T-helper 9 cell (primary cell): Measurements from ENCODE around the gene AFTPH.
"Not testable (repeated sequence)": the region's sequence is repeated elsewhere in the genome, so short reads cannot be mapped to it uniquely, and the experiment has no call there.

Experiments
- DNase-seq: peaks from one replicate; pipeline ENCODE4 v3.0.0-alpha.2; 2020

The AFTPH gene

DNA sequence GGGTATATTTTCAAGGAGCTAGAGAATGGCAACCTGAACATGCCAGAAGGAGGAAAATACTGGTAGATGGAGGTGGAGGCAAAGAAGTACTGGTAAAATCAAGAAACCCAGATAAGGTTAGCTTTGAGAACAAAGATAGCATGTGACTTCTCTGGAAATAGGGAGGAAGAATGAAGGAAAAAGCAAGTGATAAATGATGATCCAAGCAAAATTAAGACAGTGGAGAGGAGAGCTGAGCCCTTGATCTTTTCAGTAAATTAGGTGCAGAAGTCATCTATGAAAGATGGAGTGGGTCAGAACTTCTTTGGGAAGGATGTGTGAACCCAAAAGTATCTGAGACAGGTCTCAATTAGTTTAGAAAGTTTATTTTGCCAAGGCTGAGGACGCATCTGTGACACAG is 25.7 kb upstream of the AFTPH start:
- DNase-seq, result no peak

DNA sequence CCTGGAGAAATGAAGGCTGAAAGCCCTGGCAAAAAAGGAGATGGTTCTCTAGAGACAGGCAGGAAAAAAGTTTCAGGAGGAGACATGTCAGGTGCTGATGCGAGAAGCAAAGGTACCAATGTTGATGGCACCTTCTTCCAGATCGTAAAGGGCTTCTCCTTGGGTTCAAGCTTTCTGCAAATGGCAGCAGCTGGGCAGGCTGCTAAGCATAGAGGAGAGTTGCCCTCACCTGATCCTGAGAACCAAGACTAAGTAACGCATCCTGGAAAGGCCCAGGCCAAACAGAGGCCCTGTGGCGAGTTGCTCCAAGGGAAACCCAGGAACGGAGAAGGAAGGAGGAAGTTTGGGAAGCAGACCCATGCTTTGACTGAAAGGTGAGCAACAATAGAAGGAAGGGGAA is 23.6 kb upstream of the AFTPH start:
- no peak for DNase-seq

DNA sequence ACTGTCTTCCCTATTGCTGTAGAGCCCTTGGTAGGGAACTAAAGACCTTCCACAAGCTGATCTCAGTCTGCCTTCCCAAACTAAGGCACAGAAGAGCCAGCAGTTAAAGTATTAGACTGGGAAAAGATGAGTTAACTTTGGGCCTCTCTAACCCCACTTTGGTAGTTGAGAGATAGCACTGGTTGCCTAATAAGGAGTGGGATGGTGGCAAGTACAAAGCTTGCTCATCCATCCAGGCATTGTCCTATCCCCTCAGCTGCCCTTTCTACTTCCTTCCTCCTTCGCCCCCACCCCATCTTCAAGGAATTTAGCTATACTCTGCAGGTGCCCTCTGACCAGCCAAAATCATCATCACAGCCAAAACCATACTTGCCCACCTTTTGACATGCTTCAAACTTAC is 22.2 kb upstream of the AFTPH start:
- DNase-seq, result no peak

DNA sequence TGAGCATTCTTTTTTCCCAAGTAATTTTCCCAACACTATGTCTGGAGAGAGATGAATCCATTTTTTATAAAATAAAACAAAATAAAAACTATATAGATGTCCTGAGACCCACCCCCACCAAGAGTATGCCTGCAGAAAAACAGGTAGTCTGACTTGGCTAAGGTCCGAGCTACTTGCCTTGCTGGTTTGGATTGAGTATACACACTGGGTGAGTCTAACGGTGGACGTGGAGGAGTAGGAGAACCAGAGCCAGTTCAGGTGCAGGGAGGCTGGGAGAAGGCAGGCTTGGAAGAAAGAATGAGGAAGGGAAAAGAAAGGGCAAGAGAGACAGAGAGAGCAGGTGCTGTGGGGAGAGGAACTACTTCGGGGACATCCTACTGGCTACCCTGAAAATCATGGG is 21.3 kb upstream of the AFTPH start:
- DNase-seq, result no peak

DNA sequence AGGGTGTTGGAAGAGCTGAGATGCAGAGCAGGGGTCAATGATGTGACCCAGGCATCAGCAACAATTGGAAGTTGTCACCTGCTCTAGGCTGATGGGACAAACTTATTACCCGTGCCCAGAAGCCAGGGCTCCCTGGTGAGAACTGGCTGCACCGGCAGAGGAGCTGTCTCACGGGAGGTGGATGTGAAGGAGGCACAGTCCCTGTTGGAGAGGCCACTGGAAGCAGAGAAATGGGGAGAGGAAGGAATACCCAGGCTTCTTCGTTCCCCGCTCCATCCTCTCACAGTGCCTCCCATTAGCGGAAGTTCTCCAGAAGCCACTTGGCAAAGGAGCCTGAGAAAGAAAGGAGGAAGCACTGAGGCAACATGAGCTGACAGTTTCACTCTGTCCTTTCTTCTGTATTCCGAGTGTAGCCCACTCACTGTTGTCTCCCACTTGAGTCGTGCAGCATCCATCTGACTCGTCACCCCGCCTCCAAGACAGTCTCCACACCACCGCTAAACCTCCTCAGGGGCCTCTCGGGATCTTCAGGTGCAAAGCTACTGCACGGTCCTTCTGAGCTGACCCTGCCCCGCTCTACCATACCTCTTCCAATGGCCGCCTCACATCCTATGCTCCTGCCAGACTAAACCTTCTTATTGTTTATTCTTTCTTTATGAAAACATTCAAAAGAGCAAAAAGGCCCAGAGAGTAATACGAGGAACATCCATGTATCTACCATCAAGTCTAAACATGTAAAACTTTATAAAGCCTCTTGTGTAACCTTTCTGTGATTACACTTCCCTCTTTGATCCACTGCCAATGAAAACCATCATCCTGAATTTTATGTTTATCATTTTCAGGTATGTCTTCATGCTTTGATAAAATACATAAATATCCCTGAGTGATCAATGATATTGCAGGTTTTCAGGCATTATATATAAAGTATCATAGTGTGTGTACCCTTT is 19.1 kb upstream of the AFTPH start:
- no peak for DNase-seq

DNA sequence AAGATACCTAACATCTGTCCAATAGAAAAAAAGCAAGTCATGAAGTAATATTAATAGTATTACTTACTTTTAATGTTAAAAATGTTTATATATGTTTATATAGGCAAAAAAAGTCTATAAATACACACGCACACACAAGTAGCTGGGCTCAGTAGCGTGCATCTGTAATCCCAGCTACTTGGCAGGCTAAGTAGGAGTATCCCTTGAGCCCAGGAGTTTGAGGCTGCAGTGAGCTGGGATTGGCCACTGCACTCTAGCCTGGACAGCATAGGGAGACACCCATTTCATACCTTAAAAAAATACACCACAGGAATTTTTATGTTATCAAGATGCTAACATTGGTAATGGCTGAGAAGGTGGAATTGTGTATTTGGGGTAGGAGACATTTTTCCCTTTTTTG is 17.4 kb upstream of the AFTPH start:
- no peak for DNase-seq

DNA sequence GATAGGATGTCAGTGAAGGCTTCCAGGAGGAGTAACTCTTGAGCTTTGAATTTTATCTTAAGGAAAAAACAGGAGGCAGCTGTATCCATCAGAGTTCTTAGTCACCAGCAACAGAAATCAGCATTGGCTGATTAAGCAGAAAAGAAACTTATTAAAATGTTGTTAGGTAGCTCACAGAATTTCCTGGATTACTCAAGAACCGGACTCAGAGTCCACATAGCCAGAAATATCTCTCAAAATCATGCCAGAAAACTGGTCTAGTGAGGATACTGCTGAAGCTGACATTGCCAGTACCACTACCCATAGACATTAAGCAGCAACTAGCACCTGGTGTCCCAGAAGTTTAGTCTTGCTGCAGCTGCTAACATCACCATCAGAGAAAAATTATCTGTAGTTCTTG is 10.1 kb upstream of the AFTPH start:
- DNase-seq, result no peak

DNA sequence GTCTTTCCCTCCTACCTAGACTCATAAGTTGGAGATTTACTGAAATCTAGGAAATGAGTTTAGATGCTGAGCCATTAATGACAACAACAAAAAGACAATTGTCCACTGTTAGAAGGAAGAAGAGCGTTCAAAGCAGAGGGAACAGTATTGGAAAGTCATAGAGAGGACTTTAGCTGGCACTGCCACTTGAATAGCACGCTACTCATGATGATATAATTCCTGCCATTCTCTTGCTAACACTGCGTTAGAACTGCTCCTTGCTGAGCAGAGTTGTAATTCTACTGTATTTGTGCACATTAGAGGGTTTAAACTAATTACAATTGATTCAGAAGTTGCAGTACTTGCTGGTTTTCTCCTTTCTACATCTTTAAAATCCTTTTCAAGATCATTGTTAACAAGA is 9.0 kb upstream of the AFTPH start:
- no peak for DNase-seq

DNA sequence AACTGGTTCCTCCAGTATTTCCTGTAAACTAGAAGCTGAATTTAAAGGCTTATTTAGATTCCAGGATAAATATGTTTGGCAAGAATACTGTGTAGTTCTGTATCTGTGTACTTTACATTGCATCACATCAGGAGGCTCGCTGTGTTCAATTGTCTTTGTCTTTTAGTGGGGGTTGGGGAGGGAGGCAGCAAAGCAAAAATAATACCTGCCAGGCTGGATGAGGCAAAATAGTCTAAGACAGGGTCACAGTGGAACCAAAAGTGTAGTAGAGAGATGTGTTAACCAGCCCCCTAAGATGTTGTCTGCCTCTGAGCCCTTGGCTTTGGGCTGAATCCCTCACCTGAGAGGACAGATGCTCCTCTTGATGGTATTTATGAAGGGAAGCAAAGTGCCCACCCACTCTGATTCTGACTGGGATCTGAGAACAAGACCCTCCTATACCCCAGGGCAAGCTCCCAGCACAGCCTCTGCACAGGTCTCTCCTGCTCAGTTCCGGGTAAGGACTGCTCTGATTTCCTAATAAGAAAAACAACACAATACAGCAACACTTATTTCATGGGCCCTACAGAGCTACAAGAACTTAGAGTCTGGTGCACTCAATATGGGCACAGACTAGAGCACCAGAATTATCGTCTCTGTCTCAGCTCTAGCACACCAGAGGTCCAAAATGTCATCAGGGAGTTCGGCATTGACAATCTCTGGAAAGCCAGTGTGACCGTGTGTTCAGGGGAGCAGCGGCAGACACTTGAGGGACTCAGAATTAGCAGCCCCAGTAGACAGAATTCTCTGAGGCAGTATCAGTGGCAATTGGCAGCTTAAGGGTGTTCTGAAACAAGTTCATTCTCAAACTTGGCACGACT is 7.2 kb upstream of the AFTPH start:
- DNase-seq, result no peak

DNA sequence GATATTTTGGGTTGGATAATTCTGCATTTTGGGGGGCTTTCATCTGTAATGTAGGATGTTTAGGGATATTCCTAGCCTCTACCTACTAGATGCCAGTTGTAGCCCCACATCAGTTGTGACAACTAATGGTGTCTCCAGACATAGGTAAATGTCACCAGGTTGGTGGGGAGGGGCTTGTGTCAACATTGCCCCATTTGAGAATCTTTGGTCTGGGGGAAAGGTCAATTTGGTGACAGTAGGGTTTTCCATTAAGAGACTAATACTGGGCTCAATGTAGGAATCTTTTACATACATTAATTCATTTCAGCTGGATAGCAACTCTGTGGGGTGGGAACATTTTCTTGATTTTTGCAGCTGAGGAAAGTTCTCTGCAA is 6.6 kb upstream of the AFTPH start:
- DNase-seq, result no peak

DNA sequence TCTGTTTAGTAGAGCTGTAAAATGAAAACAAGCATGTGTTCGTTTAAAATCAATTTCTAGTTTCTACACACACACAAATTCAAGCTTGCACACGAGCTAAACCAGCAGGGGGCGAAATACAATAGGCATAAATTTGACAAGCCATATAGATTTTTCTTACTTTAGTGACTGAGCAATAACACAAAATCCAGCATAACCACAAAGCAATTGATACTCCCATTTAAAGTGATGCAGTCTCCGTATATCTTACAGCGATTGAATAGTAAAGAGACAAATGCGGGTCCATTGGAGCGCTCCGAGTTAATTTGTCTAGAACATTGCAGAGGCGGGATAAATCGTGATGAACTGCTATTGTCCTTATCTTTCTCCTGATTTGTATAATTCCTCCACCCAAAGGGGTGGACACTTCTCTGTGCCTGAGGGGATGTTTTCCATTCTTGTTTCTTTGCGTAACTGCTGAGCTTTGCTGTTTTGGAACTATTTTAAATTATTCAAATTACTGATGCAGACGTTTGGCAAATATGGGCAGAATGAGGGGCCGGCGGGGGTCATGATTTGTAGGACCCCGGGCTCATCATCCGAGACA is 1.2 kb upstream of the AFTPH start:
- DNase-seq, result peak; percentile 61

DNA sequence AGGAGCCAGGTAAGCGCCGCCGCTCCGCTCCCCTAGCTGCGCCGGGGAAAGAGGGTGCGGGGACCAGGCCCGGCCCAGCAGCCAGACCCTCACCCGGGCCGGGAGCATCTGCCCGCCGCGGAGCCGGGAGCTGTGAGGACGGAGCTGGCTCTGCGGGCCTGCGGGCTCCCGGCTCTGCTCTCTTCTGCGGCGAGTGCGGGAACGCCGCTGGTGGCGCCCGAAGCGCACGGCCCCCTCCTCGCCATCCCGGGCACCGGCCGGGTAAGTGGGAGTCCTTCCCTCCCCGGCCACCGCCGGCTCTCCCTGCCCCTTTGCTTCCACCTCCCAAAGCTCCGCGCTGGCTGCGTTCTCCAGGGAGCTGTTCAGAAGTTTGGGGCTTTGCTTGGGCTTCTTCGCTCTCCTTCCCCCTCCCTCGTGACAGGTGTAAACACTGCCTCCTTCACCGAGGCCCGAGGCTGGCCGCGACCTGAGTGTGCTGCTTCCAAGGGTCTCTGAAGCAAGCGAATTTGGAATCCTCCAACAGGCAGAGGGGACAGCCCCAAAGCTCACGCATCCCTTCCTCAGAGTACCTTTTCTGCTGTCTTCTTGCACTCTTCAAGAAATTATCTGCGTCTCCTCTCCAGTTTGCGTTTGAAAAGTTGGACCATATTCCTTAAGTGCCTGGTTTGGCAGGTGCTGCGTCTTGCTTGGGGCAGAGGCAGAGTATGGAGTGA is 632 bp downstream of the AFTPH start:
- DNase-seq, result no peak

DNA sequence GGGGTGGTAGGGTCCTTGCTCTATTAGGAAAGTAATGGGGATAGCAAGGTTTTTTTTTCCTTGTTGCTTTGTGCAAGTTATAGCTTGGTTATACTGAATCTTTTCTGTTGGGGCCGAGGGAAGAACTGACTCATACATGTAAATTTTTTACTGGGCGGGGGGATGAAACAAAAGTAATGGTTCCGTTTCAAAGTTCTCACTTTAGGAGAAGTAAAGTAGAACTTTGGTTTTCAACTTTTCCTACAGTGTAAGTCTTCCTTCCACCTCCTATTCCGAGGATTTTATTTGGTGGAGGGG is 1.1 kb downstream of the AFTPH start:
- no peak for DNase-seq

DNA sequence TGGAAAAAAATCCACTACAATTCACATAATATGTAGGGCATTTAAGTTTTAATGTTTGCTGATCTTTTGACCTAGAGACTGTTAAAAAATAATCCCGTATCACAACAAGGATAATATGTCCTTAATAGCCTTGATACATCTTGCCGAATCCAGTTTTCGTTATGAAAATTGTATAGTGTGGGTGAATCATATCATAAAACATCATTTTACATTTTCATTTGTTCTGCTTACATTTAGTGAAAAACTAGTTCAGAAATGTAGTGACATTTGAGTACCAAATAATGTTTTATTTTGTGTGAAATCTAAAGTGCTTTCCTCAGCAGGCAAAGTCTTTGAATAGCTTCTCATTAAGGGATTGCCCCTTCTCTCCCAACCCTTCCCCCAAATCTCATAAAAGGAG is 1.9 kb downstream of the AFTPH start:
- no peak for DNase-seq

DNA sequence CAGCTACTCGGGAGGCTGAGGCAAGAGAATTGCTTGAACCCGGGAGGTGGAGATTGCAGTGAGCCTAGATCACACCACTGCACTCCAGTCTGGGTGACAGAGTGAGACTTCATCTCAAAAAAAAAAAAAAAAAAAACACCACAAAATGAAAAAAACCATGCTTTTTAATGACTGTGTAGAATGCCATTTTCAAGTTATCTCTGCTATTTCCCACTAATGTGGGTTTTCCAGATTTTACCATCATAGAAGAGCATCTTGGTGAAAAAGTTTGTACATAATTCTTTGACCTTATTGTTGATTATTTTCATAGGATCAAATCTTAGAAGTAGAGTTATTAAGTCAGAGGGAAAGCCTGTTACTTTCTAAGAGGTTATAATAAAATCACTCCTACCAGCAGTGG is 6.8 kb downstream of the AFTPH start:
- DNase-seq, result not testable (repeated sequence)

DNA sequence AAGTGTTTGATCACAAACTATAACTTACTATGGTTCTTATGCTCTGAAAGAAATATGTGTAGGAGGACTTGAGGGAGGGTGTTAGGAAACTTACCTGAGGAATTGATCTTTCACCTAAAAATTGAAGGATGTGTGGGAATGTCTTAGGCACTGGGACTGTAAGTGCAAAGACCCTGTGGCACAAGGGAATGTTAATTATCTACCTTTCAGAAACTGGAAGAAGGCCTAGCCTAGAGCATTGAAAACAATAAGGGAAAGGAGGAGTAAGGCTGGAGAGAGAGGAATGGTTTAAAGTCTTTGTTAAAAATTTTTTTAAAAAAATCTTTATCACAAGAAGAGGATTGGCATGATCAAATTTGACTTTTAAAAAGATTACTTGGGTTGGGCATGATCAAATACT is 7.9 kb downstream of the AFTPH start:
- DNase-seq, result no peak

DNA sequence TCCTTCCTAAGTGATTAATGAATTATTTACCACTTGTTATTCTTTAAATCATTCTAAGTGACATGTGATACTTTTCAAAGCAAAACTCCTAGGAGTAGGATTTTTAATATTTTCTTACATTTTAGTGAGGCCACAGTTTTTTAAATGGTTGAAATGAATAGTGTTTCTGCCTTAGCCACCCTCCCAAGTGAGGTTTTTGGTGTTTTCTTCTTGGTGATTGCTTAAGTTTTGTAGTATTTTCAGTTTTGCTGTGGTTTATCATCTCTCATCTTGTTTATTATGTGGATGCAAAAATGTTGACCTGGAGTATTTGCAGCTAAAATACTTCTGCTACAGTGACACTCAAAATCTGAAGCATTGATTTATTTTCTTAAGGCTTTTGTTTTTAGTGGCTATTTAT is 9.8 kb downstream of the AFTPH start:
- no peak for DNase-seq

DNA sequence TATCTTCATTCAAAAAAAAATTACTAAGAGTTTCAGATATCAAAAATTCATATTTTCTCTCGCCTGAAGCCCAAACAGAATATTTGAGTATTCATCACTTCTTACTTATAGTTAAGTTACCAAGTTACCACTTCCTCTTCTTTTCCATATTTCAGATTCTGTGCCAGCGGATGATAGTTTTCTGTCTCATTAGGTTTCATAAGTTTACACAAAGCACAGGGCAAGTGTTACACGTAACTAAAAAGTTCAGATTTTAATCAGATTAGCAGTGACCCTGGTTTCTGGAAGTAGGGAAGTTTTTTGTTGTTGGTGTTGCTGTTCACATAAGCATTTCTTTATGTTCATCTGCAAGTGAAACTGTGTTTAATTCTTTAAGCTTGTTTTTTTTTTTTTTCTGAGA is 10.2 kb downstream of the AFTPH start:
- no peak for DNase-seq

DNA sequence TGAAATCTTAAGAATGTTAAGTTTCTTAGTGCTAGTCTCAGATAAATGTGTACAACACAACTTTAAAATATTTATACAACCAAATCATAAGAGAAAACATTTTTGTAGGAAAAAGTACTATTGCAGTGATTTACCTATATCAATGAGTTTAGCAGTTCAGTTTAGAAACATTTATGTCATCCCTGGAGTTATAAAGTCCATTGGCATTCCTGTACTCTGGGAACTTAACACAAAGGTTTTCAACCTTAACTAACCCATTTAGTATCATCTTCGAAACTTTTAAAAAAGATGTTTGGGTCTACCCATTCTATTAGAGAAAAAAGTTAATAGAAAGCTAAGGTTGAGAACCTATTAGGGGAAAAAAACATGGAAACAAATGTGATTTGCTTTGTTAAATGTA is 10.9 kb downstream of the AFTPH start:
- DNase-seq, result no peak

DNA sequence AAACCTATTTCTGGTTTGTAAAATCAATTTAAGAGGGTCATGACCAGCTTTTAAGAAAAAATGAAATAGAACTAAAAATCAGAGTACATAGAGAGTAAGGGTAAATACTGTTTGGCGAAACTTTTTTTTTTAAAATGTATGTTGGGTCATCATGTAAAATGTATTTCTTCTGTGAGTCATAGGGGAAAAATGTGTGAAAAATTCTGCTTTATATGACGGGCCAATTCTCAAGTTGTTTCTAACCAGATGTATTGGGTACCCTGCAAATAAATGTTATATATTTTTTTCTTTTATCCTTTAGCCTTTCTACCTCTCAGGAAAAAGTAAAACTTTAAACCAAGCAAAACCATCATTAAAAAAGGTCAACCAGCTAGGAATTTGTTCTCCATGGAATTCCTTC is 13.9 kb downstream of the AFTPH start:
- DNase-seq, result no peak

DNA sequence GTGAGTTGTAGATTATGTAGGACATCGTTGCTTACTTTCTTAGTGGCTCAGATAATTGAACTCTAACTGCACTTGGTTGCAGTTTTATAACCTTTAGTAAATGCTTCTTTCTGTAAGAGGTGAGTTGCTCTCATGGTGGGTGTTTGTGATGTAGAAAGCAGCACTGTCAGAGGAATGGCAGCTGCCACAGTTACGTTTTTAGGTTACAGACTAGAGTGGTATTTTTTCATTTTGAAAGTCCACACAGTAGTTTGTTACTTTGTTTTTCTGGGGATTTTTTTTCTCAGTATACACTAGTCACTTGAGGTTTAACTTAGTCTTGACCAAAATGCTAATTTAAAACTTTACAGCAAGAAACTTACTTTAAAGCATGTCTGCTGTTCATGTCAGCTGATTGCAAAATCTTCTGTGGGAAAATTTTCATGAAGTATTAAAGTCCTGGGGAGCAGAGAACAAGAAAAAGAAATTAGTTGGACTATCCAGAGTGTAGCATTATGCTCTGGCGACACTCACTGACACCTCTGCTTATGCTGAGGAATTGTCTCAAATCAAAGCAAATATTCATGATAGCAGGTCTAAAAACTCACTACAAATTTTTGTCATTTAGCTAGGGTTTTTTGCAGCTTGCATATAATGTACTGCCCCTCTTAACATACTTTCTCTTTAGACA is 14.8 kb downstream of the AFTPH start:
- DNase-seq, result no peak

DNA sequence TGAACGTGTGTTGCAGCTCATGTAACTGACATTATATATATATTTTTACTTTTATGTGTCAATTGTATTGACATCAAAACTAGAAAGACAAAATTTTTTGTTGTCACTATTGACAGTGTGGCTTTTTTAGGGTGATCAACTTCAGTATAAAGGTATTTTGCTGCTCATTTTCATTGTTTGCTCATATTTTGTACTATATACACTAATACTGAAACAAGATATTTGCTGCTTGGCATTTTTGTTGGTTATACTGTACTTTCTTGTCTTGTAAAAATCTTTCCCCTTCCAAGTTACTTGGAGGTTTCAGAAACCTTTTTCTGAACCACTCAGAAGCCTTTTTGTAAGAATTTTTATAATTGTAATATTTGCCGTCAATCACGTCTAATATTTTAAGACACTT is 16.5 kb downstream of the AFTPH start:
- no peak for DNase-seq

DNA sequence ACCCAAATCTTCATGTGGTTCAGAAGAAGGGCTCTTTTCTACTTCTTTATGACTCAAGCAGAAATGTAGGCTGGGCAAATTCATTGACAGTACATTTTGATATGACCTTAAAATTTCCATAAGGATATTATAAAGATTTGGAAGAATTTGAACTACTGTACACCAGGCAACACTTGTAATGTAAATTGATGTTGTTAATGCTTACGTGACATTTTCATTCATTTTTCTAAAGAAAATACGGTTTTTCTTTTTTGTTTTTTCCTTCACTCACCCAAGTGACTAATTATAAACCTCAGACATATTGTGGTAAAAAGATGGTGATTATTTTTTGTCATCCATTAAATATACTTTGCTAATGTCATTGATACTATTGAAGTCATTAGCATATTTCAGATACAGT is 17.4 kb downstream of the AFTPH start:
- no peak for DNase-seq
